GM12878 (cell line): ENCODE measurements around the gene AMMECR1. TPM values are rescaled to one million over a fixed set of nuclear protein-coding genes. Genes with fewer than 3 reads are reported as not detected.

Source experiments
- ATAC-seq: fragments of 200-7000 bp; cut with Tn5 transposase; 3 replicates; pipeline ENCODE4 v1.9.1; 2020; ENCODE audit warnings: mild to moderate bottlenecking, moderate library complexity
- BruUV-seq: library from RNA; stranded (reverse); fragments of 400-500 nt; replicated peaks from 2 replicates; lab custom pipeline; 2021; lab: Mats Ljungman, UMichigan
- CTCF ChIA-PET: fragments of 300-600 bp; sonication (Branson Sonifier 250); formaldehyde crosslinking; extraction: SDS; loops from one replicate; lab custom pipeline; 2021; ENCODE audit warnings: inconsistent platforms; lab: Yijun Ruan, JAX
- POLR2A ChIA-PET: fragments of 350-600 bp; formaldehyde crosslinking; extraction: SDS; loops from one replicate; lab custom pipeline; 2021; ENCODE audit warnings: inconsistent platforms; lab: Charles Lee
- RAD21 ChIA-PET: fragments of 300-600 bp; sonication (Branson Sonifier 250); formaldehyde crosslinking; loops from one replicate; lab custom pipeline; 2023; ENCODE audit warnings: antibody characterized with exemption; ENCODE audit not compliant: unreplicated experiment; lab: Charles Lee
- SMC1A ChIA-PET: fragments of 300-600 bp; sonication (Branson Sonifier 250); formaldehyde crosslinking; loops from one replicate; lab custom pipeline; 2023; ENCODE audit not compliant: unreplicated experiment, uncharacterized antibody; lab: Charles Lee
- DNase-seq: peaks from one replicate; pipeline ENCODE4 v3.0.0-alpha.2; 2011; ENCODE audit warnings: low read depth, low spot score
- FAIRE-seq: peaks from 3 replicates; lab custom pipeline; 2011; peaks lifted over from hg19 to GRCh38; lab: Jason Lieb, UNC
- H2AFZ ChIP-seq: 2 replicates; pipeline ENCODE4 v1.6.0; 2011; ENCODE audit warnings: low read depth, low read length, control low read depth; ENCODE audit not compliant: control insufficient read depth
- H3K27ac ChIP-seq: 2 replicates; pipeline ENCODE4 v1.5.1; 2011; ENCODE audit warnings: control low read depth; ENCODE audit not compliant: control insufficient read depth, insufficient read depth
- H3K27me3 ChIP-seq, 2 experiments: replicated peaks in 1 of 2; 2 replicates each; pipeline versions ENCODE4 v1.6.0 to v1.6.1; 2011; ENCODE audit warnings: low read length in 1 of 2; ENCODE audit not compliant: control insufficient read depth in 2 of 2, insufficient read depth in 2 of 2
- H3K36me3 ChIP-seq, 2 experiments: 2 replicates each; pipeline ENCODE4 v1.5.1; 2011; ENCODE audit warnings: low read length in 1 of 2; ENCODE audit not compliant: control insufficient read depth in 2 of 2, insufficient read depth in 2 of 2
- H3K4me1 ChIP-seq: 2 replicates; pipeline ENCODE4 v1.6.1; 2011; ENCODE audit warnings: mild to moderate bottlenecking, low read length, moderate library complexity, mixed read lengths; ENCODE audit not compliant: control insufficient read depth, insufficient read depth
- H3K4me2 ChIP-seq: 2 replicates; pipeline ENCODE4 v1.6.0; 2011; ENCODE audit warnings: control low read depth; ENCODE audit not compliant: control insufficient read depth, insufficient read depth
- H3K4me3 ChIP-seq: fragments of 200-600 bp; sonication (generic); 2 replicates; pipeline ENCODE4 v1.5.1; 2016
- H3K79me2 ChIP-seq: 2 replicates; pipeline ENCODE4 v1.6.0; 2011; ENCODE audit warnings: low read length; ENCODE audit not compliant: control insufficient read depth, insufficient read depth
- H3K9ac ChIP-seq: 2 replicates; pipeline ENCODE4 v1.8.0; 2011; ENCODE audit warnings: low read length, control low read depth, mixed read lengths; ENCODE audit not compliant: control insufficient read depth, insufficient read depth
- H3K9me3 ChIP-seq: replicated peaks from 3 replicates; pipeline ENCODE4 v1.5.1; 2011; ENCODE audit warnings: mild to moderate bottlenecking, low read length; ENCODE audit not compliant: control insufficient read depth, insufficient read depth
- H4K20me1 ChIP-seq: 2 replicates; pipeline ENCODE4 v1.6.0; 2011; ENCODE audit not compliant: control insufficient read depth, insufficient read depth
- CEBPB ChIP-seq, 2 experiments: fragments of 150-350 bp in 1 of 2; IDR thresholded peaks; 2 replicates each; pipeline ENCODE4 v1.6.1; 2012 to 2014; ENCODE audit warnings: low read depth in 2 of 2, low read length in 2 of 2, borderline replicate concordance in 1 of 2, inconsistent platforms in 1 of 2
- GABPA ChIP-seq: IDR thresholded peaks from 2 replicates; pipeline ENCODE4 v1.6.1; 2014; ENCODE audit warnings: antibody characterized with exemption, low read depth, mild to moderate bottlenecking, inconsistent platforms
- IKZF1 ChIP-seq: fragments of 450-650 bp; conservative IDR thresholded peaks from 2 replicates; pipeline ENCODE4 v1.6.1; 2017; ENCODE audit warnings: antibody characterized with exemption, mild to moderate bottlenecking
- SP1 ChIP-seq: IDR thresholded peaks from one replicate; pipeline ENCODE4 v1.6.1; 2011; ENCODE audit warnings: low read depth, low read length
- TCF3 ChIP-seq: IDR thresholded peaks from 2 replicates; pipeline ENCODE4 v1.6.1; 2012; ENCODE audit warnings: low read depth, mild to moderate bottlenecking, low read length, borderline replicate concordance; ENCODE audit not compliant: insufficient read depth
- ZBED1 ChIP-seq: IDR thresholded peaks from 2 replicates; pipeline ENCODE4 v1.6.1; 2016; ENCODE audit warnings: borderline replicate concordance
- ZNF217 ChIP-seq: fragments of 450-650 bp; IDR thresholded peaks from 2 replicates; pipeline ENCODE4 v1.6.1; 2017; ENCODE audit warnings: antibody characterized with exemption, mild to moderate bottlenecking
- ZSCAN29 ChIP-seq: fragments of 450-650 bp; IDR thresholded peaks from 2 replicates; pipeline ENCODE4 v1.6.1; 2017; ENCODE audit warnings: mild to moderate bottlenecking, moderate library complexity
- in situ Hi-C: fragments of 300-500 bp; cut with MboI; formaldehyde crosslinking; loops from 9 replicates; pipeline ENCODE4 v1.14.3; 2018; ENCODE audit warnings: mixed read lengths
- intact Hi-C: fragments of 100-400 bp; cut with micrococcal nuclease; formaldehyde crosslinking; loops from one replicate; pipeline ENCODE4 v1.14.2; 2022; ENCODE audit not compliant: unreplicated experiment
- polyA plus RNA-seq, 11 experiments: library from polyadenylated mRNA; depleted of rRNA in 4 of 11; unstranded in 6 of 11; stranded (reverse) in 5 of 11; fragments of >200 nt; fragmentation: Nextera tagmentation in 4 of 11; fragmentation: Illumina TruSeq in 1 of 11; extraction: Ambion mirVana in 4 of 11; extraction: Trizol in 1 of 11; gene quantifications; 1 replicate in 1 of 11; 2 replicates in 10 of 11; pipeline versions ENCODE4 v1.2.1 to v1.2.3, GENCODE V29; 2011 to 2016; ENCODE audit warnings: inconsistent platforms in 2 of 11, missing spikeins in 2 of 11, low read depth in 1 of 11
- total RNA-seq, 4 experiments: library from RNA; depleted of rRNA in 3 of 4; stranded (reverse); fragments of >200 nt in 3 of 4; fragmentation: Illumina TruSeq in 1 of 4; extraction: Trizol in 1 of 4; gene quantifications; 2 replicates each; pipeline versions ENCODE4 v1.2.1 to v1.2.3, GENCODE V29; 2013 to 2021
- TF ChIP-seq, protein P1 (sequence below): fragments of 450-650 bp; IDR thresholded peaks from 2 replicates; pipeline ENCODE4 v1.6.1; 2017; ENCODE audit warnings: mild to moderate bottlenecking
- TF ChIP-seq, protein P2 (sequence below): fragments of 450-650 bp; IDR thresholded peaks from 2 replicates; pipeline ENCODE4 v1.6.1; 2017; ENCODE audit warnings: mild to moderate bottlenecking, moderate library complexity
- TF ChIP-seq, protein P3 (sequence below): fragments of 450-650 bp; formaldehyde crosslinking; IDR thresholded peaks from 2 replicates; pipeline ENCODE4 v1.5.0; 2022; ENCODE audit warnings: mild to moderate bottlenecking, missing genetic modification characterization

Gene AMMECR1
- total and polyA plus RNA-seq, 10 of the 15 experiments (the other 5 are each of a cell fraction or from before 2014, with no cell fraction given), result 4.9 to 25.6 (median 10.7) TPM

DNA sequence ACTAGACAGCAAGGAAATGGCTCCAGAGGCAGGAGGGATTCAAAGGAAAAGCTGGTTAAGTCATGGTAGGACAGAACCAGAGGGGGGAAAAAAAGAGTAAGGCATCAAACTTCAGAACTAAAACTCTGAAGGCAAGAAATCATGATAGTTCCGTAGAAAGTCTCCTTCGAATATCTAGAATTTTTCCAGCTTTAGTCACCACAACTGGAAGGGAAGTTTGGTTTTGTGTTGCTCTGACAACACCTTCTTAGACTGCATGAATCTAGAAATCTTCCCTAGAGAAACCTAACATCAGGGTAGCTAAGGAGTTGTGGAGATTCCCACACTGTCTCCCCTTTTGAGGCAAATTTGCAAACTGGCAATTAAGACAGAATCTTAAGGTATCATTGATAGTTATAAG, 33.7 kb downstream of the AMMECR1 start (continued):
- no peak for TF ChIP-seq IKZF1
- TF ChIP-seq ZBED1, result no peak
- no peak for TF ChIP-seq SP1
- TF ChIP-seq, protein P1, sequence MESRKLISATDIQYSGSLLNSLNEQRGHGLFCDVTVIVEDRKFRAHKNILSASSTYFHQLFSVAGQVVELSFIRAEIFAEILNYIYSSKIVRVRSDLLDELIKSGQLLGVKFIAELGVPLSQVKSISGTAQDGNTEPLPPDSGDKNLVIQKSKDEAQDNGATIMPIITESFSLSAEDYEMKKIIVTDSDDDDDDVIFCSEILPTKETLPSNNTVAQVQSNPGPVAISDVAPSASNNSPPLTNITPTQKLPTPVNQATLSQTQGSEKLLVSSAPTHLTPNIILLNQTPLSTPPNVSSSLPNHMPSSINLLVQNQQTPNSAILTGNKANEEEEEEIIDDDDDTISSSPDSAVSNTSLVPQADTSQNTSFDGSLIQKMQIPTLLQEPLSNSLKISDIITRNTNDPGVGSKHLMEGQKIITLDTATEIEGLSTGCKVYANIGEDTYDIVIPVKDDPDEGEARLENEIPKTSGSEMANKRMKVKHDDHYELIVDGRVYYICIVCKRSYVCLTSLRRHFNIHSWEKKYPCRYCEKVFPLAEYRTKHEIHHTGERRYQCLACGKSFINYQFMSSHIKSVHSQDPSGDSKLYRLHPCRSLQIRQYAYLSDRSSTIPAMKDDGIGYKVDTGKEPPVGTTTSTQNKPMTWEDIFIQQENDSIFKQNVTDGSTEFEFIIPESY, result no peak
- TF ChIP-seq TCF3, result no peak
- TF ChIP-seq CEBPB (IDR thresholded peaks at IDR 0.05; ENCODE audit: borderline replicate concordance in 1 of 2, low read depth in 2 of 2, low read length in 2 of 2), result no peak
- TF ChIP-seq, protein P2, sequence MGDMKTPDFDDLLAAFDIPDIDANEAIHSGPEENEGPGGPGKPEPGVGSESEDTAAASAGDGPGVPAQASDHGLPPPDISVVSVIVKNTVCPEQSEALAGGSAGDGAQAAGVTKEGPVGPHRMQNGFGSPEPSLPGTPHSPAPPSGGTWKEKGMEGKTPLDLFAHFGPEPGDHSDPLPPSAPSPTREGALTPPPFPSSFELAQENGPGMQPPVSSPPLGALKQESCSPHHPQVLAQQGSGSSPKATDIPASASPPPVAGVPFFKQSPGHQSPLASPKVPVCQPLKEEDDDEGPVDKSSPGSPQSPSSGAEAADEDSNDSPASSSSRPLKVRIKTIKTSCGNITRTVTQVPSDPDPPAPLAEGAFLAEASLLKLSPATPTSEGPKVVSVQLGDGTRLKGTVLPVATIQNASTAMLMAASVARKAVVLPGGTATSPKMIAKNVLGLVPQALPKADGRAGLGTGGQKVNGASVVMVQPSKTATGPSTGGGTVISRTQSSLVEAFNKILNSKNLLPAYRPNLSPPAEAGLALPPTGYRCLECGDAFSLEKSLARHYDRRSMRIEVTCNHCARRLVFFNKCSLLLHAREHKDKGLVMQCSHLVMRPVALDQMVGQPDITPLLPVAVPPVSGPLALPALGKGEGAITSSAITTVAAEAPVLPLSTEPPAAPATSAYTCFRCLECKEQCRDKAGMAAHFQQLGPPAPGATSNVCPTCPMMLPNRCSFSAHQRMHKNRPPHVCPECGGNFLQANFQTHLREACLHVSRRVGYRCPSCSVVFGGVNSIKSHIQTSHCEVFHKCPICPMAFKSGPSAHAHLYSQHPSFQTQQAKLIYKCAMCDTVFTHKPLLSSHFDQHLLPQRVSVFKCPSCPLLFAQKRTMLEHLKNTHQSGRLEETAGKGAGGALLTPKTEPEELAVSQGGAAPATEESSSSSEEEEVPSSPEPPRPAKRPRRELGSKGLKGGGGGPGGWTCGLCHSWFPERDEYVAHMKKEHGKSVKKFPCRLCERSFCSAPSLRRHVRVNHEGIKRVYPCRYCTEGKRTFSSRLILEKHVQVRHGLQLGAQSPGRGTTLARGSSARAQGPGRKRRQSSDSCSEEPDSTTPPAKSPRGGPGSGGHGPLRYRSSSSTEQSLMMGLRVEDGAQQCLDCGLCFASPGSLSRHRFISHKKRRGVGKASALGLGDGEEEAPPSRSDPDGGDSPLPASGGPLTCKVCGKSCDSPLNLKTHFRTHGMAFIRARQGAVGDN, result no peak
- TF ChIP-seq, all 136 proteins: peak for 0

DNA sequence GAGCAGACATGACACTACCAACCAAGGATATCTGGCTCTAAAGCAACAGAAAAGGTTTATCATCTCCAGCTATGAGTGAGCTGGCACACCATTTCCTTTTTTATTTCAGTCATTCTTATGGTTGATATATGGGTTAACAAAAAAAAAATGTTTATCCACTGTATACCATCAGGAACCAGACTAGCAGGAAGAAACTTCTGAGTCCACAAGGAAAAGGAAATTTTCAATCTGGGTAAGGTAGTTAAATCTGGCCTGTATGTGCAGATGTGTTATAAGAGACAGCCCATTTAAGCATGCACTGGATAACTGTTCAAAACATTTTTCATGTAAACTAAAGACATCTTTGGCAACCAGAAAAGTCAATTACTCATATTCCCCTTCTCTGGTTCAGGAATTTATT, 35.0 kb downstream of the AMMECR1 start:
- TF ChIP-seq ZSCAN29 (no peak), ZNF217 (no peak), GABPA (no peak)
- TF ChIP-seq, protein P1, result no peak
- TF ChIP-seq, protein P3, sequence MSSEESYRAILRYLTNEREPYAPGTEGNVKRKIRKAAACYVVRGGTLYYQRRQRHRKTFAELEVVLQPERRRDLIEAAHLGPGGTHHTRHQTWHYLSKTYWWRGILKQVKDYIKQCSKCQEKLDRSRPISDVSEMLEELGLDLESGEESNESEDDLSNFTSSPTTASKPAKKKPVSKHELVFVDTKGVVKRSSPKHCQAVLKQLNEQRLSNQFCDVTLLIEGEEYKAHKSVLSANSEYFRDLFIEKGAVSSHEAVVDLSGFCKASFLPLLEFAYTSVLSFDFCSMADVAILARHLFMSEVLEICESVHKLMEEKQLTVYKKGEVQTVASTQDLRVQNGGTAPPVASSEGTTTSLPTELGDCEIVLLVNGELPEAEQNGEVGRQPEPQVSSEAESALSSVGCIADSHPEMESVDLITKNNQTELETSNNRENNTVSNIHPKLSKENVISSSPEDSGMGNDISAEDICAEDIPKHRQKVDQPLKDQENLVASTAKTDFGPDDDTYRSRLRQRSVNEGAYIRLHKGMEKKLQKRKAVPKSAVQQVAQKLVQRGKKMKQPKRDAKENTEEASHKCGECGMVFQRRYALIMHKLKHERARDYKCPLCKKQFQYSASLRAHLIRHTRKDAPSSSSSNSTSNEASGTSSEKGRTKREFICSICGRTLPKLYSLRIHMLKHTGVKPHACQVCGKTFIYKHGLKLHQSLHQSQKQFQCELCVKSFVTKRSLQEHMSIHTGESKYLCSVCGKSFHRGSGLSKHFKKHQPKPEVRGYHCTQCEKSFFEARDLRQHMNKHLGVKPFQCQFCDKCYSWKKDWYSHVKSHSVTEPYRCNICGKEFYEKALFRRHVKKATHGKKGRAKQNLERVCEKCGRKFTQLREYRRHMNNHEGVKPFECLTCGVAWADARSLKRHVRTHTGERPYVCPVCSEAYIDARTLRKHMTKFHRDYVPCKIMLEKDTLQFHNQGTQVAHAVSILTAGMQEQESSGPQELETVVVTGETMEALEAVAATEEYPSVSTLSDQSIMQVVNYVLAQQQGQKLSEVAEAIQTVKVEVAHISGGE (CRISPR knock-in tag), result no peak
- DNase-seq (no peak), FAIRE-seq (no peak), ATAC-seq (no peak)
- CTCF ChIA-PET, result interaction anchor here (0.7 kb wide), 1 partner anchor 861 kb away, joined by 3 read pairs; no protein-coding TSS in a partner anchor
- Histone ChIP-seq H4K20me1 (no peaks in the 10 kb centered on the region), H3K27ac (no peak overlapping the region), H3K4me2 (no peak overlapping the region), H3K9me3 (no peaks in the 10 kb centered on the region; the same call in 2 of the 3 replicates), H3K4me3 (no peak overlapping the region), H3K9ac (no peak overlapping the region), H3K79me2 (peaks cover 8% of the 10 kb centered on the region), H2AFZ (no peak overlapping the region), H3K4me1 (no peaks in the 10 kb centered on the region; the same call in 1 of the 2 replicates), H3K27me3 (no peaks in the 10 kb centered on the region), H3K36me3 (no peaks in the 10 kb centered on the region)
- SMC1A ChIA-PET, result no interaction called here
- BruUV-seq, result no TSS peak
- POLR2A ChIA-PET, result no interaction called here
- in situ Hi-C loops, result no loop called here
- RAD21 ChIA-PET, result no interaction called here
- intact Hi-C loops, result no loop called here
